NCI-H526 (cell line): Measurements from ENCODE around the gene SNCB.
"Not testable (repeated sequence)": the region's sequence is repeated elsewhere in the genome, so short reads cannot be mapped to it uniquely, and the experiment has no call there.

ENCODE experiments used
- DNase-seq, 2 experiments: peaks; one replicate each; lab custom pipeline; 2025; lab: John Stamatoyannopoulos, UW

SNCB gene

DNA sequence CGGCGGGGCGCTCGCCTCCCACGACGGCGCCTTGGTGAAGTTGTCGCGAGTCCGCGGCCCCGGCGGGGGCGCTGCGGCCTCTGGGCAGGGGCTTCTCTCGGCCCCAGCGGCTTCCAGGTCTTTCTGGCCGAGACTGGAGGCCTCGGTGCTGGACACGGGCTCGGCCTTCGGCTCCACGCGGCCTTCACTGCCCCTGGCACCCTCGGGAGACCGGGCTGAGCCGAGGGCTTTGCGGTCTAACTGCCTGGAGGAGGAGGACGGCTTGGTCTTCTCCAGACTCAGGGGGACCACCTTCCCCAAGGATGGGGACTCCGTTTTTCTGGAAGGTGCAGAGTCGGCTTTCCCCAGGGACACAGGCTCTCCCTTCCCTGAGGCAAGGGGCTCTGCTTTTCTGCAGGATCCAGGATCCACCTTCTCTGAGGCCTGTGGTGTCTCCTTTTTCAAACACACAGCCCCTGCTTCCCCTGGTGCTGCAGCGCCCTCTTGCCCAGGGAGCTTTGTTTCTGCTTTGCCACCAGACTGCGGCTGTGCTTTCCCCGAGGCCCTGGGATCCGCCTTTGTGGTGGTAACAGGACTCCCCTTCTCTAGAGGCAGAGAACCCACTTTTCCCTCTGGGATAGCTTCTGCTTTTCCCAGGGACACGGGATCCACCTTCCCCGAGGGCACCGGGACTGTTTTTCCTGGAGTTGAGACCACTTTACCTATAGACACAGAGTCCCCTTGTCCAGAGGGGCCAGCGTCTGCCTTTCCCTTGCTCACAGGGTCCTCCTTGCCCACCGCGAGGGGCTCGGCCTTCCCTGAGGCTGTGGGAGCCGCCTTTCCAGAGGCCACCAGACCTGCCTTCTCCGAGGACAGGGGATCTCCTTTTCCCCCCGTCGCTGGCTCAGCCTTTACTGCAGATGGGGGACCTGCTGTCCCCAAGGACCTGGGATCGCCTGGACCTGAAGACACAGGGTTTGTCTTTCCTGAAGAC lies 32.6 kb downstream of the SNCB start:
- DNase-seq, result no peak

- no peak for DNase-seq
Observed at GRCh38 chr5:176596689-176597416, 33.5 kb downstream of the SNCB start.

DNA sequence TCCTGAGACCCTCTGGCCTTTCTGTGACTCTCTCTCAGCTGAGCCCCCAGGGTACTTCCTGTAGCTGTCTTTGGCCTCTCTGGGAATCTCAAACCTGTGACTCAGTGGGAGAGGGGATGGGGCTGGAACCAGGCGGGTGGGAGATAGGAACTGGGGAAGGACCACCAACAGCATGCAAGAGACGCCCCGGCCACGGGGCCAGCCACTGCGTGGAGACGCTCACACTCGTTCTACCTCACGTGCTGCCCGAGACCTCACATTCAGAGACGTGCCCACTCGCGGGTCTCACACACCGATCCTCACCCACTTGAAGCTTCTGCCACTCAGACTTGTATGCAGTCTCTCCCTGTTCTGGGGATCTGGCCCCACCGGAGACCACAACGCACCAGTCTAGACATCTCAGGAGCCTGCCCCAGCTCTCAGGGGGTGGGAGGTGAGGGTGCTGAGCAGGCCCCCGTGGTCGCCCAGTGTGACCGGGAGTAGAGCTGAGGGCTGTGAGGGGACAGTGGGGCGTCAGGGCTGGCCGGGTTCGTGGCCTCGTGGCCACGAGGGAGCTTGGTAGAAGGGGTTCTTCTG lies 34.2 kb downstream of the SNCB start:
- no peak for DNase-seq

- no peak for DNase-seq
Observed at GRCh38 chr5:176595386-176595943, 34.9 kb downstream of the SNCB start.

DNA sequence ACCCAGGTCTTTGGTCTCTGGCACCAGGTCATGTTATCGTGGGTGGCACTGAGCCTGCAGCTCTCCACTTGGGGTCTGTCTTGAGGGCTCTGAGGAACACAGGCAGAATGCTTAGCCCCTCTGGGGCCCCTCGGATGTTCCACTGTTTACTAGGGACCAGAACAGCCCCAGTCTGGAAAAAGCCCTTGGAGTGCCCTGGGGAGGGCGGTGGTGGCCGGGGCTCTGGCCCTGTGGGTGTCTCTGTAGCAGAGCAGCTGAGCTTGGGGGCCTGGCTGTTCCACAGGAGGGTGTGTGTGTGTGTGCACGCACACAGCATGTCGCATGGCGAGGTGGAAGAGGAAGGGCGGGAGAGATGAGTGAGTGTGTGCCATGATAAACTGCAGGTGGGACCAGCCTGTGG lies 35.8 kb downstream of the SNCB start:
- no peak for DNase-seq

DNA sequence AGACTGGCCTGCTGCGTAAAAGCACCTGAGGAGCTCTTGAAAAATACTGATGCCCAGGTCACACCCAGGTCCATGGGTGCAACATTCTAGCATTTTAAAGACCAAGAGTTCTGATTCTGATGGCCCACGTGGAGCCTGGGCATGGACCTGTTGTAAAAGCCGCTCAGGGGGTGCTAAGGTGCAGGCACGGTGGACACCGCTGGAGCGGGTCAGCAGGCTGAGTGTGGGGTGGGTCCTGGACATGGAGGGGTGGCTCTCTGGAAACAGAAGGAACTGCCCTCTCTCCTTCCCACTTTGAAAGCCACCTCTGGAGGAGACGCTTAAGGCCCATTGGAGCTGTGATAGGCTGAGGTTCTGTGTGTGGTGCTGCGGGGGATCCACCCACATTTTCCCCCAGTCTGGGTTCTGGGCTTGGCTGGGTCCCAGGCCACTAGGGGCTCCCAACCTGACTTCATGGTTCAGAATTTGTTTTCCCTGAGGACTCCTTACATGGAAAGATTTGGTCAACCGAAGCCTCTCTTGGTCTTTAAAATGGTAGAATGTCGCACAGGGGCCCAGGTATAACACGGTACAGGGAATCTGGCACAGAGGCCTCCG lies 37.0 kb downstream of the SNCB start:
- no peak for DNase-seq

DNA sequence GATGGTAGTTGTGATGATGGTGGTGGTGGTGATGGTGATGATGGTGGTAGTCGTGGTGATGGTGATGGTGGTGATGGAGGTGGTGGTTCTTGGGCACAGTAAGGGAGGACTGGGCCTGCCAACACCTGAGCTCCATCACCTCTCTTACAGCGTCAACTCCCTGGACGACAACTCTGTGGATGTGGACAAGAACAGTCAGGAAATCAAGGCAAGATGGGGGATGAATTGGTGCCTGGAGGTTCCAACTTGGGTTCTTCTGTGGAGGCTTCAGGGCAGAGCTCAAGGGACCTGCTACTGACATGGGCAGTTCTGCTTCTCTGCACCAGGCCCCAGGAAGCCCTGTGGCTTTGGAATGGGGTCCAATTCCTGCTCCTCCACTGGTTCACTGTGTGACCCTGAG lies 37.8 kb downstream of the SNCB start:
- DNase-seq, result no peak

DNA sequence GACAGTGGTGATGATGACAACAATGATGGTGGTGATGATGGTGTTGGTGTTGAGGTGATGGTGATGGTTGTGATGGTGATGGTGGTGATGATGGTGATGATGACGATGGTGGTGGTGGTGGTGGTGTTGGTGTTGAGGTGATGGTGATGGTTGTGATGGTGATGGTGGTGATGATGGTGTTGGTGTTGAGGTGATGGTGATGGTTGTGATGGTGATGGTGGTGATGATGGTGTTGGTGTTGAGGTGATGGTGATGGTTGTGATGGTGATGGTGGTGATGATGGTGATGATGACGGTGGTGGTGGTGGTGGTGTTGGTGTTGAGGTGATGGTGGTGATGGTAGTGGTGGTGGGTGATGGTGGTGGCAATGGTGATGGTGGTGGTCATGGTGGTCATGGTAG lies 38.7 kb downstream of the SNCB start:
- DNase-seq, result not testable (repeated sequence)

DNA sequence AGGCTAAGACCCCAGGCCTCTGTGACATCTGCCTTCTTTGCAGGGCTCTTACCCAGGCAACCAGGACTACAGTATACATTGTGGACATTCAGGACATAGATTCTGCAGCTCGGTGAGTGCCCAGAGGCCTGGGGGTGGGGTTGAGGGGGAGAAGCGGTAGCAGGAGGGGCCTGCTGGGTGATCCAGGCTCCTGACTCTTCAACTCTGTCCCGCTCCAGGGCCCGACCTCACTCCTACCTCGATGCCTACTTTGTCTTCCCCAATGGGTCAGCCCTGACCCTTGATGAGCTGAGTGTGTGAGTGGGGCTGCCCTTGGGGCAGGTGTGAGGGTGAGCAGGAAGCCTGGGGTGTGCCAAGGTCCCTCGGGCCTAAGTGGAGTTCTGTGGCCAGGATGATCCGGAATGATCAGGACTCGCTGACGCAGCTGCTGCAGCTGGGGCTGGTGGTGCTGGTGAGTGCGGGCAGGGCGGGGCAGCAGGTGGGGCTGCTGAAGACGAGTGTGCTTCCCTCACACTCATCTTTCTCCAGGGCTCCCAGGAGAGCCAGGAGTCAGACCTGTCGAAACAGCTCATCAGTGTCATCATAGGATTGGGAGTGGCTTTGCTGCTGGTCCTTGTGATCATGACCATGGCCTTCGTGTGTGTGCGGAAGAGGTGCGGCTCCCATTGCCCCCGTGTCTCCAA lies 40.2 kb downstream of the SNCB start:
- peak in 1 of 2 experiments; percentile 22 for DNase-seq

DNA sequence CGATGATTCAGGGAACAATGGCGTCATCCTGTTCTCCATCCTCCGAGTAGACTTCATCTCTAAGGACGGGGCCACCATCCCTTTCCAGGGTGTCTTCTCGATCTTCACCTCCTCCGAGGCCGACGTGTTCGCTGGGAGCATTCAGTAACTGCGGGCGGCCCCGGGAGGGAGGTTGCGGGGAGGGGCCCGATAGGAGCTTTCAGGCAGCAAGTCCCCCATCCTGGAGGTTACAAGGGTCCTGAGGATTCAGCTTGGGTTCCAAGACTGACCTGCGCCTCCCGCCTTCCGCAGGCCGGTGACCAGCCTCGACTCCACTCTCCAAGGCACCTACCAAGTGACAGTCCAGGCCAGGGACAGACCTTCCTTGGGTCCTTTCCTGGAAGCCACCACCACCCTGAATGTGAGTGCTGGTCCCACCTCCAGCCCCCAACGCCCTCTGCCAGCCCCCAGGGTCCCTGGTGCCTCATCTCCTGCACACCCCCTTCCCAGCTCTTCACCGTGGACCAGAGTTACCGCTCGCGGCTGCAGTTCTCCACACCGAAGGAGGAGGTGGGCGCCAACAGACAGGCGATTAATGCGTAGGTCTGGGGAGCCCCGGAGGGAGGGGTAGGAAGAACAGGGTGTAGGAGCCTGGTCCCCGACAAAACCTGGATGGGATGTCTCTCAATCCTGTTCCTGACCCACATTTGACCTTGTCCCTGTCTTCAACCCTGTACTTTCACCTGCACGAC lies 41.1 kb downstream of the SNCB start:
- DNase-seq, result no peak

DNA sequence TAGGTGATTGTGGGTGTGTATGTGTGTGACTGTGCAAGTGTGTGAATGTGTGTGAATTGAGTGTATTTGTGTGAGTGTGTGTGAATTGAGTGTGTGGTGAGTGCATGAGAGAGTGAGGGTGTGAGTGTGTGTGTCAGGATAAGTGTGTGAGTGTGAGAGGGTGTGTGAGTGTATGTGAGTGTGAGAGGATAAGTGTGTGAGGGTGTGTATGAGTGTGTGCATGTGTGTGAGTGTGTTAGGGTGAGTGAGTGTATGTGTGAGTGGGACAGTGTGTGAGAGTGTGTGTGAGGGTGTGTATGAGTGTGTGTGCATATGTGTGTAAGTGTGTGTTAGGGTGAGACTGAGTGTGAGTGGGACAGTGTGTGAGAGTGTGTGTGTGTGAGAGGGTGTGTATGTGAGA lies 42.0 kb downstream of the SNCB start:
- DNase-seq, result no peak

- no peak for DNase-seq
Observed at GRCh38 chr5:176587398-176587797, 42.9 kb downstream of the SNCB start.

DNA sequence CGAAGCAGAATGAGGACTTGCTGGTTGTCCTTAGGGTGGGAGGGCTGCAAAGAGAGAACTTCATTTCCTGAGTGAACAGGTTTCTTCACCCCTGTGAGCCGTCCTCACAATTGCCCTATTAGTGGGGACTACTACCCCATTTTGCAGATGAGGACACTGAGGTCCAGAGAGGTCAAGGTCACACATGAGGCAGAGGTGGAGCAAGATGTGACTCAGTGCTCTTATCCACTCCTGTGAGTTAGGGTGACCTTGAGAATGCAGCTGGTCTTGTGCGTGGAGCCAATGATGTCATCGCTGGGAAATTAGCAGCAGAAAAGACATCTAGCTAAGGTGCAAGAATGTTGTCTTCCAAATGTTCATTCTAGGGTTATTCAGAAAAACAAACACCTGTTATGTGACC lies 47.3 kb downstream of the SNCB start:
- no peak for DNase-seq

GRCh38 chr5:176581361-176581760 lies 49.0 kb downstream of the SNCB start:
- no peak for DNase-seq

DNA sequence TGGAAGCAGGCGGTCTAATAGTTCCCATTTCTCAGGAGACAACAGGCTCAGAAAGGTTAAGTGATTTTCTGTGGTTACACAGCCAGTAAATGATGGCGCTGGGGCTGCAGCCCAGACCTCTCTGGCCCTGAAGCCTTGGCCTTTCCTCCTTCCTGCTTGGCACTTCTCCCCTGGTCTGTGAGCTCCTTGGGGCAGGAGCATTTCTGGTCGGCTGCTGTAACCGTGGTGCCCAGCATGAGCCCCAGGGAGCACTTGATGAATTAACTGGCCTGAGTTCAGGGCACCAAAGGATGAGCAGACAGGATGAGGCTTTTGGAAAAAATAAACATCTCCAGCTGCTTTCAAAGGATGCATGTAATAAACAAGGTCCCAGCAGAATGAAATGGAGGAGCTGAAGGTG lies 51.0 kb downstream of the SNCB start:
- no peak for DNase-seq

DNA sequence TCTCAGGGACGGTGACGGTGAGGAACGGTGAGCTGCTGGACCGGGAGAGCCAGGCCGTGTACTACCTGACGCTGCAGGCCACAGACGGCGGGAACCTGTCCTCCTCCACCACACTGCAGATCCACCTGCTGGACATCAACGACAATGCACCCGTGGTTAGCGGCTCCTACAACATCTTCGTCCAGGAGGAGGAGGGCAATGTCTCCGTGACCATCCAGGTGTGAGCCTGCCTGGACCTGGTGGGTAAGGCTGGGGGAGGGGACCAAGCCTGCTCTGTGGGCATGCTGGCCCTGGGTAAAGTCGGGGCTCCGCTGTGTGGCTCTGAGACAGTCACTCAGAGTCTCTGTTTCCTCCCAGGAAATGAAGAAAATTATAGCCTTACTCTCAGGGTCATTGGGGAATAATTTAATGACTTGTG lies 51.9 kb downstream of the SNCB start:
- peak; percentile 38 to 81 for DNase-seq

DNA sequence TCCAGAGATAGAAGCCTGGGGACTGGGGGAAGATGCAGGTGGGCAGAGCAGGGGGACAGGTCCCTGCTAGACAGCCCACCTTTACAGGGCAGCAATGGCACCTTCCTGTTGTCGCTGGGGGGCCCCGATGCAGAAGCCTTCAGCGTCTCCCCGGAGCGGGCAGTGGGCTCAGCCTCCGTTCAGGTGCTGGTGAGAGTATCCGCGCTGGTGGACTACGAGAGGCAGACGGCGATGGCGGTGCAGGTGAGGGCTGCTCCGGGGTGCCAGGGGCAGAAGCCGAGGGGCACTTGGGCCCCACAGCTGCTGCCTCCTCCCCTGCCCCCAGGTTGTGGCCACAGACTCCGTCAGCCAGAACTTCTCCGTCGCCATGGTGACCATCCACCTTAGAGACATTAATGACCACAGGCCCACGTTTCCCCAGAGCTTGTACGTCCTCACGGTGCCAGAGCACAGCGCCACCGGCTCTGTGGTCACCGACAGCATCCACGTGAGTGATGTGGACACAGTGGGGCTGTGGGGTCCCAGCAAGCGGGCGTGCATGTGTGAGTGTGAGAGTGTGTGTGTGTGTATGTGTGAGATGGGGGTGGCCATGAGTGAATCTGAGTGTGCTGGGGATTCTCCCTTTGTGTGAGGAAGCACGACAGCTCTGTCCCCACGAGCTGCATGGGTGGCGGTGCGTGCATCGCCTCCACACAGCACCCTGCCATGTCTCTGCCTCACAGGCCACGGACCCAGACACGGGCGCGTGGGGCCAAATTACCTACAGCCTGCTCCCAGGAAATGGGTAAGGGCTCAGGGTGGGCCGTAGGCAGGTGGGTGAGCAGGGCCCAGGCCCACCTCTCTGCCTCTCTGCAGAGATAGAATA lies 52.8 kb downstream of the SNCB start:
- DNase-seq, result no peak

DNA sequence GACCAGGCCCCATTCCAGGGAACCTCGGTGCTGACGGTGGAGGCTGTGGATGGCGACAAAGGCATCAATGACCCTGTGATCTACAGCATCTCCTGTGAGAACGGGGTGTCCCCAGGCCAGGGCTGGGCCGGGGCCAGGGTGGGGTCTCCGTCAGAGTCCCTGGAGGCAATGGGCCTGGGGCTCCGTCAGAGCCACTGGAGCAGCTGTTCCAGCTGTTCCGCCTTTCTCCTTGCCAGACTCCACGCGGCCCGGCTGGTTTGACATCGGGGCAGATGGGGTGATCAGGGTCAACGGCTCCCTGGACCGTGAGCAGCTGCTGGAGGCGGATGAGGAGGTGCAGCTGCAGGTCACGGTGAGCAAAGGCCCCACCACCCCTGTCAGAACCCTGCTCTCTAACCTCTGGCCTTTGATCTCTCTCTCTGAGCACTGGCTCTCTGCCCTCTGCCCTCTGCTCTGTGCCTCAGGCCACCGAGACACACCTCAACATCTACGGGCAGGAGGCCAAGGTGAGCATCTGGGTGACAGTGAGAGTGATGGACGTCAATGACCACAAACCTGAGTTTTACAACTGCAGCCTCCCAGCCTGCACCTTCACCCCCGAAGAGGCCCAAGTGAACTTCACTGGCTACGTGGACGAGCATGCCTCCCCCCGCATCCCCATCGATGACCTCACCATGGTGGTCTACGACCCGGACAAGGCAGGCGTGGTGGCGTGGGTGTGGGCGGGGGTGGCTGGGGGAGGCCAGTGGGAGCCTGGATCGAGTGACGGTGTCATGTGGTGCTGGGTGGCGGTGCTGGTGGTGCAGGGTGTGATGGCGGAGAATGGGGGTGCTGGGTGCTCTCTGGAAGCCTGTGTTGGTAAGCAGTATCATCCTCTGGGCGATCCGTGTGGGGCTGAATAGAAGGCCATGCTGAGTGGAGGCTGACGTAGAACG lies 54.6 kb downstream of the SNCB start:
- DNase-seq, result no peak

DNA sequence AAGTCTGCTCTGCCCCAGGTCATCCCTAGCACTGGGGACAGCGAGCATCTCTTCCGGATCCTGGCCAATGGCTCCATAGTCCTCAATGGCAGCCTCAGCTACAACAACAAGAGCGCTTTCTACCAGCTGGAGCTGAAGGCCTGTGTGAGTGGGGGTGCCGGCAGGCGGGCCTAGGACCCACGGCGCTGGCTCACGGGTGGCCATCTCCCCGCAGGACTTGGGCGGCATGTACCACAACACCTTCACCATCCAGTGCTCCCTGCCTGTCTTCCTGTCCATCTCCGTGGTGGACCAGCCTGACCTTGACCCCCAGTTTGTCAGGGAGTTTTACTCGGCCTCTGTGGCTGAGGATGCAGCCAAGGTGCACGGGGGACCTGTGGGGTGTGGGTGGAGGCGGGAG lies 55.3 kb downstream of the SNCB start:
- DNase-seq, result no peak
